K562 (cell line): ENCODE data around the gene TTC9C. TPM values are rescaled to one million over a fixed set of nuclear protein-coding genes. Genes with fewer than 3 reads are reported as not detected.

Experiments
- ESRRB ChIP-seq: fragments of 250-450 bp; sonication (Bioruptor Pico); IDR thresholded peaks from 2 replicates; pipeline ENCODE4 v1.5.0; 2020; ENCODE audit warnings: mild to moderate bottlenecking, moderate library complexity, borderline replicate concordance
- EWSR1 ChIP-seq: fragments of 450-650 bp; IDR thresholded peaks from 2 replicates; pipeline ENCODE4 v1.6.1; 2018; ENCODE audit warnings: borderline replicate concordance, mild to moderate bottlenecking, low read depth, moderate library complexity; ENCODE audit not compliant: partially characterized antibody
- HDAC6 ChIP-seq: IDR thresholded peaks from 2 replicates; pipeline ENCODE4 v1.6.1; 2012; ENCODE audit warnings: low read depth, mild to moderate bottlenecking, control low read depth, inconsistent platforms, low read length, moderate library complexity
- KAT2B ChIP-seq: IDR thresholded peaks from one replicate; pipeline ENCODE4 v1.6.1; 2012; ENCODE audit warnings: low read depth, mild to moderate bottlenecking, control low read depth, inconsistent platforms, low read length, moderate library complexity
- NFXL1 ChIP-seq: fragments of 450-650 bp; formaldehyde crosslinking; IDR thresholded peaks from 2 replicates; pipeline ENCODE4 v1.4.0; 2021; ENCODE audit warnings: mild to moderate bottlenecking
- PHF8 ChIP-seq: fragments of 200-600 bp; sonication (generic); IDR thresholded peaks from 2 replicates; pipeline ENCODE4 v1.6.1; 2012; ENCODE audit warnings: mixed run types, mild to moderate bottlenecking, inconsistent platforms, low read length, moderate library complexity, borderline replicate concordance
- SP1 ChIP-seq: sonication (generic); formaldehyde crosslinking; IDR thresholded peaks from 2 replicates; pipeline ENCODE4 v1.8.1; 2022; ENCODE audit warnings: mild to moderate bottlenecking, missing genetic modification reagents
- TRIM24 ChIP-seq, 2 experiments: fragments of 450-650 bp; IDR thresholded peaks; 2 replicates each; pipeline ENCODE4 v1.6.1; 2016
- ZNF121 ChIP-seq: sonication (generic); formaldehyde crosslinking; conservative IDR thresholded peaks from 2 replicates; pipeline ENCODE4 v1.8.0; 2022; ENCODE audit warnings: missing genetic modification reagents
- ZNF143 ChIP-seq: sonication (generic); formaldehyde crosslinking; IDR thresholded peaks from 2 replicates; pipeline ENCODE4 v1.9.0; 2022; ENCODE audit warnings: mild to moderate bottlenecking, missing genetic modification reagents
- polyA plus RNA-seq, 8 experiments: library from polyadenylated mRNA; depleted of rRNA in 4 of 8; stranded (reverse) in 5 of 8; unstranded in 3 of 8; fragments of >200 nt; fragmentation: Nextera tagmentation in 2 of 8; fragmentation: Illumina TruSeq in 1 of 8; extraction: Ambion mirVana in 2 of 8; extraction: Trizol in 1 of 8; gene quantifications; 2 replicates each; pipeline versions ENCODE4 v1.2.1 to v1.2.3, GENCODE V29; 2011 to 2014; ENCODE audit warnings: inconsistent platforms in 1 of 8, missing spikeins in 1 of 8
- total RNA-seq, 7 experiments: library from RNA; depleted of rRNA in 6 of 7; stranded (reverse); fragments of >200 nt in 6 of 7; fragmentation: Illumina TruSeq in 2 of 7; extraction: Trizol in 2 of 7; gene quantifications; 2 replicates each; pipeline versions ENCODE4 v1.2.1 to v1.2.3, GENCODE V29; 2011 to 2021; ENCODE audit warnings: low replicate concordance in 1 of 7
- TF ChIP-seq, protein P1 (sequence below): fragments of 200-800 bp; sonication (Bioruptor generic); IDR thresholded peaks from 2 replicates; pipeline ENCODE4 v1.6.1; 2017; ENCODE audit warnings: missing genetic modification characterization, missing compliant biosample characterization
- TF ChIP-seq, protein P2 (sequence below): sonication (generic); formaldehyde crosslinking; IDR thresholded peaks from 2 replicates; pipeline ENCODE4 v1.5.0; 2020; ENCODE audit warnings: missing genetic modification reagents
- TF ChIP-seq, protein P3 (sequence below): conservative IDR thresholded peaks from 2 replicates; pipeline ENCODE4 v1.6.1; 2011; ENCODE audit warnings: low read depth, mild to moderate bottlenecking, low read length; ENCODE audit not compliant: control insufficient read depth
- TF ChIP-seq, protein P4 (sequence below): fragments of 250-450 bp; sonication (Bioruptor Pico); IDR thresholded peaks from 2 replicates; pipeline ENCODE4 v1.9.0; 2021; ENCODE audit warnings: mild to moderate bottlenecking, inconsistent platforms
- TF ChIP-seq, protein P5 (sequence below): fragments of 450-650 bp; formaldehyde crosslinking; conservative IDR thresholded peaks from 2 replicates; pipeline ENCODE4 v1.4.0; 2022; ENCODE audit warnings: mild to moderate bottlenecking, missing genetic modification characterization
- TF ChIP-seq, protein P6 (sequence below): fragments of 150-350 bp; conservative IDR thresholded peaks from 2 replicates; pipeline ENCODE4 v1.6.1; 2014; ENCODE audit warnings: low read length

Gene TTC9C
- total and polyA plus RNA-seq, 9 of the 15 experiments (the other 6 are each of a cell fraction or from before 2014, with no cell fraction given): 32.8 to 59.0 (median 37.1) TPM

DNA sequence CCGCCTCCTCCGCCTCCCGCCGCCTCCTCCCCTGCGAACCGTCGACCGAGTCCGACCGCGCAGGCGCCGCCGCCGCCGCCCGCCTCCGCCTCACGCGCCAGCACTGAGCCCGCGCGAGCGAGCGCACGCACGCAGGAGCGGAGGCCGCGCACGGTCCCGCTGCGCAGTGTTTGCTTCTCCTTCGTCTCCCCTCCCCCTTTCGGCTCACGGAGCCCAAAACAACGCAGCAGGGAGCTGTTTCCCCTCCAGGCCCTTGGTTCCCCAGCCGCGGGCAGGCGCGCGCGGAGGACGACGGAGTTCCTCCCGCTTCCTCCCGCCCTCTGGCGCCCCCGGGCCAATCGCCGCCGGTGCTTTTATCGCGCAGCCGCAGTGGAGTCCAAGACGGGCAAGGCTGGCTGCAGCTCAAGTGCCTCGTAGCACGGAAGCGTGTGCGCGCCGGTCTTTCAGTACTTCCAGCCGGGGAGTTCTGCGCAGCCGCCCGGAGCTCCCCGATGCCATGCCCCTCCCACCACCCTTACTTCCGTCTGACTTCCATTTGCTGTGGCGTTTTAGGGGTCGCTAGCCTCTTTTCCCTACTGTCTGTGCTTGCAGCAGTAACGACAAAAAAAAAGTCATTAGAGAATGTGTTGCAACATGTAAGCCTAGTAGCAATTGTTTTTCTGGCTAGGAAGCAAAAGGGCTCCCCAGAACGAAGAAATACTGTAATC is 968 bp upstream of the TTC9C start, which contains the start of gene HNRNPUL2 (continued):
- TF ChIP-seq, protein P1, sequence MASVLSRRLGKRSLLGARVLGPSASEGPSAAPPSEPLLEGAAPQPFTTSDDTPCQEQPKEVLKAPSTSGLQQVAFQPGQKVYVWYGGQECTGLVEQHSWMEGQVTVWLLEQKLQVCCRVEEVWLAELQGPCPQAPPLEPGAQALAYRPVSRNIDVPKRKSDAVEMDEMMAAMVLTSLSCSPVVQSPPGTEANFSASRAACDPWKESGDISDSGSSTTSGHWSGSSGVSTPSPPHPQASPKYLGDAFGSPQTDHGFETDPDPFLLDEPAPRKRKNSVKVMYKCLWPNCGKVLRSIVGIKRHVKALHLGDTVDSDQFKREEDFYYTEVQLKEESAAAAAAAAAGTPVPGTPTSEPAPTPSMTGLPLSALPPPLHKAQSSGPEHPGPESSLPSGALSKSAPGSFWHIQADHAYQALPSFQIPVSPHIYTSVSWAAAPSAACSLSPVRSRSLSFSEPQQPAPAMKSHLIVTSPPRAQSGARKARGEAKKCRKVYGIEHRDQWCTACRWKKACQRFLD (CRISPR knock-in tag): no peak
- TF ChIP-seq, protein P2, sequence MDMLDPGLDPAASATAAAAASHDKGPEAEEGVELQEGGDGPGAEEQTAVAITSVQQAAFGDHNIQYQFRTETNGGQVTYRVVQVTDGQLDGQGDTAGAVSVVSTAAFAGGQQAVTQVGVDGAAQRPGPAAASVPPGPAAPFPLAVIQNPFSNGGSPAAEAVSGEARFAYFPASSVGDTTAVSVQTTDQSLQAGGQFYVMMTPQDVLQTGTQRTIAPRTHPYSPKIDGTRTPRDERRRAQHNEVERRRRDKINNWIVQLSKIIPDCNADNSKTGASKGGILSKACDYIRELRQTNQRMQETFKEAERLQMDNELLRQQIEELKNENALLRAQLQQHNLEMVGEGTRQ: no peak
- peak in 1 of 2 experiments; percentile 17; a peak in 1 of 4 replicates for TF ChIP-seq TRIM24 (IDR thresholded peaks at IDR 0.05)
- TF ChIP-seq, protein P3, sequence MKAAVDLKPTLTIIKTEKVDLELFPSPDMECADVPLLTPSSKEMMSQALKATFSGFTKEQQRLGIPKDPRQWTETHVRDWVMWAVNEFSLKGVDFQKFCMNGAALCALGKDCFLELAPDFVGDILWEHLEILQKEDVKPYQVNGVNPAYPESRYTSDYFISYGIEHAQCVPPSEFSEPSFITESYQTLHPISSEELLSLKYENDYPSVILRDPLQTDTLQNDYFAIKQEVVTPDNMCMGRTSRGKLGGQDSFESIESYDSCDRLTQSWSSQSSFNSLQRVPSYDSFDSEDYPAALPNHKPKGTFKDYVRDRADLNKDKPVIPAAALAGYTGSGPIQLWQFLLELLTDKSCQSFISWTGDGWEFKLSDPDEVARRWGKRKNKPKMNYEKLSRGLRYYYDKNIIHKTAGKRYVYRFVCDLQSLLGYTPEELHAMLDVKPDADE: peak; percentile 31; the same call in 1 of the 2 replicates
- TF ChIP-seq, protein P4, sequence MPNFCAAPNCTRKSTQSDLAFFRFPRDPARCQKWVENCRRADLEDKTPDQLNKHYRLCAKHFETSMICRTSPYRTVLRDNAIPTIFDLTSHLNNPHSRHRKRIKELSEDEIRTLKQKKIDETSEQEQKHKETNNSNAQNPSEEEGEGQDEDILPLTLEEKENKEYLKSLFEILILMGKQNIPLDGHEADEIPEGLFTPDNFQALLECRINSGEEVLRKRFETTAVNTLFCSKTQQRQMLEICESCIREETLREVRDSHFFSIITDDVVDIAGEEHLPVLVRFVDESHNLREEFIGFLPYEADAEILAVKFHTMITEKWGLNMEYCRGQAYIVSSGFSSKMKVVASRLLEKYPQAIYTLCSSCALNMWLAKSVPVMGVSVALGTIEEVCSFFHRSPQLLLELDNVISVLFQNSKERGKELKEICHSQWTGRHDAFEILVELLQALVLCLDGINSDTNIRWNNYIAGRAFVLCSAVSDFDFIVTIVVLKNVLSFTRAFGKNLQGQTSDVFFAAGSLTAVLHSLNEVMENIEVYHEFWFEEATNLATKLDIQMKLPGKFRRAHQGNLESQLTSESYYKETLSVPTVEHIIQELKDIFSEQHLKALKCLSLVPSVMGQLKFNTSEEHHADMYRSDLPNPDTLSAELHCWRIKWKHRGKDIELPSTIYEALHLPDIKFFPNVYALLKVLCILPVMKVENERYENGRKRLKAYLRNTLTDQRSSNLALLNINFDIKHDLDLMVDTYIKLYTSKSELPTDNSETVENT (CRISPR knock-in tag): peak; percentile 61
- no peak for TF ChIP-seq ZNF143
- no peak for TF ChIP-seq HDAC6
- TF ChIP-seq NFXL1 (CRISPR knock-in tag): no peak
- TF ChIP-seq PHF8: peak; percentile 99
- TF ChIP-seq ZNF121: no peak
- TF ChIP-seq, protein P5, sequence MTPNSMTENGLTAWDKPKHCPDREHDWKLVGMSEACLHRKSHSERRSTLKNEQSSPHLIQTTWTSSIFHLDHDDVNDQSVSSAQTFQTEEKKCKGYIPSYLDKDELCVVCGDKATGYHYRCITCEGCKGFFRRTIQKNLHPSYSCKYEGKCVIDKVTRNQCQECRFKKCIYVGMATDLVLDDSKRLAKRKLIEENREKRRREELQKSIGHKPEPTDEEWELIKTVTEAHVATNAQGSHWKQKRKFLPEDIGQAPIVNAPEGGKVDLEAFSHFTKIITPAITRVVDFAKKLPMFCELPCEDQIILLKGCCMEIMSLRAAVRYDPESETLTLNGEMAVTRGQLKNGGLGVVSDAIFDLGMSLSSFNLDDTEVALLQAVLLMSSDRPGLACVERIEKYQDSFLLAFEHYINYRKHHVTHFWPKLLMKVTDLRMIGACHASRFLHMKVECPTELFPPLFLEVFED (CRISPR knock-in tag): no peak
- no peak for TF ChIP-seq SP1 (CRISPR knock-in tag)
- TF ChIP-seq KAT2B: no peak
- TF ChIP-seq, protein P6, sequence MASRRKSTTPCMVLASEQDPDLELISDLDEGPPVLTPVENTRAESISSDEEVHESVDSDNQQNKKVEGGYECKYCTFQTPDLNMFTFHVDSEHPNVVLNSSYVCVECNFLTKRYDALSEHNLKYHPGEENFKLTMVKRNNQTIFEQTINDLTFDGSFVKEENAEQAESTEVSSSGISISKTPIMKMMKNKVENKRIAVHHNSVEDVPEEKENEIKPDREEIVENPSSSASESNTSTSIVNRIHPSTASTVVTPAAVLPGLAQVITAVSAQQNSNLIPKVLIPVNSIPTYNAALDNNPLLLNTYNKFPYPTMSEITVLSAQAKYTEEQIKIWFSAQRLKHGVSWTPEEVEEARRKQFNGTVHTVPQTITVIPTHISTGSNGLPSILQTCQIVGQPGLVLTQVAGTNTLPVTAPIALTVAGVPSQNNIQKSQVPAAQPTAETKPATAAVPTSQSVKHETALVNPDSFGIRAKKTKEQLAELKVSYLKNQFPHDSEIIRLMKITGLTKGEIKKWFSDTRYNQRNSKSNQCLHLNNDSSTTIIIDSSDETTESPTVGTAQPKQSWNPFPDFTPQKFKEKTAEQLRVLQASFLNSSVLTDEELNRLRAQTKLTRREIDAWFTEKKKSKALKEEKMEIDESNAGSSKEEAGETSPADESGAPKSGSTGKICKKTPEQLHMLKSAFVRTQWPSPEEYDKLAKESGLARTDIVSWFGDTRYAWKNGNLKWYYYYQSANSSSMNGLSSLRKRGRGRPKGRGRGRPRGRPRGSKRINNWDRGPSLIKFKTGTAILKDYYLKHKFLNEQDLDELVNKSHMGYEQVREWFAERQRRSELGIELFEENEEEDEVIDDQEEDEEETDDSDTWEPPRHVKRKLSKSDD: no peak
- no peak for TF ChIP-seq EWSR1
- no peak for TF ChIP-seq ESRRB (CRISPR knock-in tag)
